Endothelial cell of umbilical vein (primary cell): ENCODE data around the gene RANGAP1.

ENCODE experiments used
- EZH2 ChIP-seq: IDR thresholded peaks from 2 replicates; pipeline ENCODE4 v1.6.1; 2012; ENCODE audit warnings: borderline replicate concordance, low read depth, mild to moderate bottlenecking, moderate library complexity, low read length, inconsistent platforms; ENCODE audit not compliant: severe bottlenecking
- FOS ChIP-seq: IDR thresholded peaks from 2 replicates; pipeline ENCODE4 v1.6.1; 2011; ENCODE audit warnings: mild to moderate bottlenecking, low read length, moderate library complexity, borderline replicate concordance; ENCODE audit not compliant: insufficient read depth
- JUN ChIP-seq: IDR thresholded peaks from 2 replicates; pipeline ENCODE4 v1.6.1; 2011; ENCODE audit warnings: borderline replicate concordance, low read depth; ENCODE audit not compliant: insufficient read length, insufficient read depth
- MYC ChIP-seq: IDR thresholded peaks from one replicate; pipeline ENCODE4 v1.6.1; 2011; ENCODE audit warnings: mild to moderate bottlenecking, low read depth, low read length
- POLR2A ChIP-seq: IDR thresholded peaks from 2 replicates; pipeline ENCODE4 v1.6.1; 2012; ENCODE audit warnings: low read depth, mild to moderate bottlenecking, control low read depth, low read length
- POLR2AphosphoS5 ChIP-seq: IDR thresholded peaks from 2 replicates; pipeline ENCODE4 v1.6.1; 2012; ENCODE audit warnings: low read depth, mild to moderate bottlenecking, control low read depth, low read length, moderate library complexity; ENCODE audit not compliant: insufficient read depth
- TF ChIP-seq, protein P1 (sequence below), 2 donors: IDR thresholded peaks; 1 replicate in 1 of 2; 2 replicates in 1 of 2; pipeline ENCODE4 v1.5.1; 2011; ENCODE audit warnings: low read length in 2 of 2, mild to moderate bottlenecking in 2 of 2, moderate library complexity in 2 of 2, control low read depth in 1 of 2, inconsistent platforms in 1 of 2, low read depth in 1 of 2; ENCODE audit not compliant: insufficient read depth in 1 of 2; ENCODE audit errors: extremely low read depth in 1 of 2
- TF ChIP-seq, protein P2 (sequence below): IDR thresholded peaks from 2 replicates; pipeline ENCODE4 v1.6.1; 2011; ENCODE audit not compliant: insufficient read depth, insufficient read length

DNA sequence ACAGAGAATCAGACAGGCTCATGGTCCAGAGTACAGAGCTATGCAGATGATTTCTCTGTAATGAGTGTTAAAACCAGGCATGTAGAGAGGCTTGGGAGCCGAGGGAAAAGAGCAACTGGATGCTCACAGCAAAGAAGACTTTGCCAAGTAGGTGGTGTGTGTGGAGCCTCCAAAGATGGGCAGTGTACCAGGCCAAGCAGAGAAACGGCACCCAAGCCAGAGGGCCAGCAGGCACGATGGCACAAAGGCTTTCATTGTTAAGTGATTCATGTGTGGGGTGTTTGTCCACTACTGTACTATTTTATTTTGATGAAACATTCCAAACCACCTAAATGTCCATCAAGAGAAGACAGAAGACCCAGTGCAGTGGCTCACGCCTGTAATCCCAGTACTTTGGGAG lies 11.1 kb downstream of the RANGAP1 start:
- TF ChIP-seq EZH2 (no peak), POLR2A (no peak), FOS (no peak), POLR2AphosphoS5 (no peak), JUN (no peak), MYC (no peak)
- TF ChIP-seq, protein P1, sequence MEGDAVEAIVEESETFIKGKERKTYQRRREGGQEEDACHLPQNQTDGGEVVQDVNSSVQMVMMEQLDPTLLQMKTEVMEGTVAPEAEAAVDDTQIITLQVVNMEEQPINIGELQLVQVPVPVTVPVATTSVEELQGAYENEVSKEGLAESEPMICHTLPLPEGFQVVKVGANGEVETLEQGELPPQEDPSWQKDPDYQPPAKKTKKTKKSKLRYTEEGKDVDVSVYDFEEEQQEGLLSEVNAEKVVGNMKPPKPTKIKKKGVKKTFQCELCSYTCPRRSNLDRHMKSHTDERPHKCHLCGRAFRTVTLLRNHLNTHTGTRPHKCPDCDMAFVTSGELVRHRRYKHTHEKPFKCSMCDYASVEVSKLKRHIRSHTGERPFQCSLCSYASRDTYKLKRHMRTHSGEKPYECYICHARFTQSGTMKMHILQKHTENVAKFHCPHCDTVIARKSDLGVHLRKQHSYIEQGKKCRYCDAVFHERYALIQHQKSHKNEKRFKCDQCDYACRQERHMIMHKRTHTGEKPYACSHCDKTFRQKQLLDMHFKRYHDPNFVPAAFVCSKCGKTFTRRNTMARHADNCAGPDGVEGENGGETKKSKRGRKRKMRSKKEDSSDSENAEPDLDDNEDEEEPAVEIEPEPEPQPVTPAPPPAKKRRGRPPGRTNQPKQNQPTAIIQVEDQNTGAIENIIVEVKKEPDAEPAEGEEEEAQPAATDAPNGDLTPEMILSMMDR (IDR thresholded peaks at IDR 0.05; ENCODE audit: extremely low read depth in 1 of 2, insufficient read depth in 1 of 2, low read depth in 1 of 2, low read length in 2 of 2) = no peak
- TF ChIP-seq, protein P2, sequence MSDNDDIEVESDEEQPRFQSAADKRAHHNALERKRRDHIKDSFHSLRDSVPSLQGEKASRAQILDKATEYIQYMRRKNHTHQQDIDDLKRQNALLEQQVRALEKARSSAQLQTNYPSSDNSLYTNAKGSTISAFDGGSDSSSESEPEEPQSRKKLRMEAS = no peak
